Measurements from ENCODE around the gene OR5H15. TPM values are rescaled to one million over a fixed set of nuclear protein-coding genes. Genes with fewer than 3 reads are reported as not detected.
"Not testable (repeated sequence)": the region's sequence is repeated elsewhere in the genome, so short reads cannot be mapped to it uniquely, and the experiment has no call there.

The OR5H15 gene
- total RNA-seq, 1 donor from 2014 or later: not detected

- Histone ChIP-seq H3K36me3 (no peaks in the 10 kb centered on the region), H3K4me3 (no peak overlapping the region), H3K27me3 (ENCODE audit: low read depth) (no peaks in the 10 kb centered on the region), H3K27ac (replicated peaks) (no peak overlapping the region), H3K9me3 (replicated peaks) (peaks cover 13% of the 10 kb centered on the region), H3K4me1 (no peaks in the 10 kb centered on the region)
- intact Hi-C loops (cut with micrococcal nuclease): no loop called here
- DNase-seq: no peak
- no peak for TF ChIP-seq CTCF (IDR thresholded peaks at IDR 0.05; ENCODE audit: borderline replicate concordance)
These were observed 17.7 kb upstream of the OR5H15 start for GRCh38 chr3:98148751-98149150.

GRCh38 chr3:98149456-98149855 is 17.0 kb upstream of the OR5H15 start:
- intact Hi-C loops (cut with micrococcal nuclease); H3K27me3 ChIP-seq (ENCODE audit: low read depth); H3K36me3 ChIP-seq; DNase-seq; H3K4me3 ChIP-seq; H3K4me1 ChIP-seq; H3K27ac ChIP-seq (replicated peaks): not testable (repeated sequence)
- H3K9me3 ChIP-seq (replicated peaks): peaks cover 13% of the 10 kb centered on the region

GRCh38 chr3:98151241-98151640 is 15.3 kb upstream of the OR5H15 start:
- no peak for DNase-seq
- intact Hi-C loops (cut with micrococcal nuclease): no loop called here
- H3K27me3 ChIP-seq (ENCODE audit: low read depth): no peaks in the 10 kb centered on the region
- peaks cover 13% of the 10 kb centered on the region for H3K9me3 ChIP-seq (replicated peaks)
- no peak overlapping the region for H3K4me3 ChIP-seq
- H3K36me3 ChIP-seq: no peaks in the 10 kb centered on the region
- H3K4me1 ChIP-seq: no peaks in the 10 kb centered on the region
- no peak overlapping the region for H3K27ac ChIP-seq (replicated peaks)
- no peak for TF ChIP-seq CTCF (IDR thresholded peaks at IDR 0.05; ENCODE audit: borderline replicate concordance)

GRCh38 chr3:98171071-98171470 is 4.6 kb downstream of the OR5H15 start:
- no peak for DNase-seq
- Histone ChIP-seq H3K4me3 (no peak overlapping the region), H3K27me3 (ENCODE audit: low read depth) (no peaks in the 10 kb centered on the region), H3K9me3 (replicated peaks) (peaks cover 5% of the 10 kb centered on the region), H3K27ac (replicated peaks) (no peak overlapping the region), H3K36me3 (no peaks in the 10 kb centered on the region), H3K4me1 (no peaks in the 10 kb centered on the region)
- no peak for TF ChIP-seq CTCF (IDR thresholded peaks at IDR 0.05; ENCODE audit: borderline replicate concordance)
- intact Hi-C loops (cut with micrococcal nuclease): no loop called here

GRCh38 chr3:98172621-98173020 is 6.1 kb downstream of the OR5H15 start:
- intact Hi-C loops (cut with micrococcal nuclease): no loop called here
- Histone ChIP-seq H3K4me3 (no peak overlapping the region), H3K27me3 (ENCODE audit: low read depth) (no peaks in the 10 kb centered on the region), H3K4me1 (no peaks in the 10 kb centered on the region), H3K27ac (replicated peaks) (no peak overlapping the region), H3K9me3 (replicated peaks) (peaks cover 5% of the 10 kb centered on the region), H3K36me3 (no peaks in the 10 kb centered on the region)
- TF ChIP-seq CTCF (IDR thresholded peaks at IDR 0.05; ENCODE audit: borderline replicate concordance): no peak
- DNase-seq: no peak

GRCh38 chr3:98180319-98180890 is 13.9 kb downstream of the OR5H15 start:
- H3K4me3 ChIP-seq: no peak overlapping the region
- DNase-seq: no peak
- no peaks in the 10 kb centered on the region for H3K4me1 ChIP-seq
- no peak overlapping the region for H3K27ac ChIP-seq (replicated peaks)
- no peaks in the 10 kb centered on the region for H3K9me3 ChIP-seq (replicated peaks)
- no peaks in the 10 kb centered on the region for H3K27me3 ChIP-seq (ENCODE audit: low read depth)
- intact Hi-C loops (cut with micrococcal nuclease): no loop called here
- no peak for TF ChIP-seq CTCF (IDR thresholded peaks at IDR 0.05; ENCODE audit: borderline replicate concordance)
- H3K36me3 ChIP-seq: no peaks in the 10 kb centered on the region

All from left ventricle myocardium inferior (tissue), 1 donor.